Cortex of kidney (tissue), 1 donor: Measurements from ENCODE around the gene MTM1.

Source experiments
- DNase-seq: peaks from one replicate; lab custom pipeline; 2025; lab: John Stamatoyannopoulos, UW

The MTM1 gene

DNA sequence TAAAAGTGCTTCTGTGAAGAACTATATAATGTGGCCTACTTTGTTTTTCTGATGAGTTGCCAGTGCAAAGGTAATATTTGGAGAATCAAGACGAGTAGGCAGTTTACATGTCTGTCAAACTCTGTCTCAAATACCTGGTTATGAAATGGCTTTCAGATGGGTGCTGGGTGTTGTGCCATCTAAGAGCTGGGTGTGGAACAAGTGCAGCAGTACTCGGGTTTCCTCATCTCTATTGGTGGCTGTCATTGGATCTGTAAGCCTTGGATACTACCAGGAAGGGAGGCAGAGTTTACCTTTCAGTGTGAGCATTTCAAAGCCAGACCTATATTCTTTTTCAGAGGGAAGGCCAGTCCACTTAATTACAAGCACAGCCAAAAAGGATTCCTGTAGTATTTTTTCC, 37.2 kb downstream of the MTM1 start:
- DNase-seq, result no peak

DNA sequence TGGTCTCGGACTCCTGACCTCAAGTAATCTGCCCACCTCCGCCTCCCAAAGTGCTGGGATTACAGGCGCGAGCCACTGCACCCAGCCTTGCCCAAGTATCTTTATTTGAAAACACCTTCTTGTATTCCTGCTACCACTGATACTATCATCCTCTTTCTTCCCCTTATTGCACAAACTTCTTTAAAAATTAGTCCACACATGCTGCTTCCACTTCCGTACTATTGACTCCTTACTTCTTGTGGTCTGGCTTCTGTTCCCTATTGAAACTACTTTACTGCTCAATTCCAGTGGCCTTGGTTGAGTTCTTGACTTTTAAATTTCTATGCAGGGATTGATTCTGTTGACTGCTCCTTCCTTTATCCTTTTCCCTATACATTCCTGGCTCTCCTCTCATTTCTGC, 38.8 kb downstream of the MTM1 start:
- no peak for DNase-seq

DNA sequence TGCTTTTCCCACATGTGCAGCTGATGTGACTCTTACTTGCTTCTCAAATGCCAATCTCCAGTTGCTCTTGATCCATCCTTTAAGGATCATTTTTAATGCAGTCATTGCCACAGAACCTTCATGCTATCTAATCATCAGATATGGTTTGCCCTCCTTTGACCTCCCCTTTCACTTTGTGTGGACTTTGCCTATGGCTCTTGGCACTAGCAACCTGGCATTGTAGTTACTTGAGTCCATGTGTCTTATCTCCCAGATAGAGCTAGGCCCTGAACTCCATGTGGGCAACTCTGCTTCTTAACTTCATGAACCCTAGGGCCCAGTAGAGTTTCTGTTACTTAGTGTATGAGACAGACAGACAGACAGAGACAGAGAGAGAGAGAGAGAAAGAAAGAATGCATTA, 41.6 kb downstream of the MTM1 start:
- no peak for DNase-seq

GRCh38 chrX:150610446-150610845, 42.0 kb downstream of the MTM1 start:
- no peak for DNase-seq

- DNase-seq, result no peak
Observed at GRCh38 chrX:150615356-150615755, 46.9 kb downstream of the MTM1 start.

GRCh38 chrX:150616179-150616862, 47.9 kb downstream of the MTM1 start:
- DNase-seq, result no peak

DNA sequence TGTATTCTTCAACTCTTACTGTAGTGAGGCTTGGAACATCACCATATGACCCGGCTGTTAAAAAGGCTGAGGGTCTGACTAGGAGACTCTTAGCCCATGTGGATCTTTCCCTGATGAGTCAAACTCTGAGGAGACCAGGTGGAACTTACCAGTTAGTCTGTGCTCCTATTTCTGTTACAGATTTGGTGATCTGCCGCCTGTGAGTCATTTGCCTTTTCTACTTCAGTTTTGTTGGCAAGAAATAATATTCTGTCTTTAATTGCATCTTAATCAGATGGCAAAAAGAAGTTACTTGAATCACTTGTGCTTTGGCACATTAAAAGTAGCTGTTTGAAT, 48.4 kb downstream of the MTM1 start:
- no peak for DNase-seq

DNA sequence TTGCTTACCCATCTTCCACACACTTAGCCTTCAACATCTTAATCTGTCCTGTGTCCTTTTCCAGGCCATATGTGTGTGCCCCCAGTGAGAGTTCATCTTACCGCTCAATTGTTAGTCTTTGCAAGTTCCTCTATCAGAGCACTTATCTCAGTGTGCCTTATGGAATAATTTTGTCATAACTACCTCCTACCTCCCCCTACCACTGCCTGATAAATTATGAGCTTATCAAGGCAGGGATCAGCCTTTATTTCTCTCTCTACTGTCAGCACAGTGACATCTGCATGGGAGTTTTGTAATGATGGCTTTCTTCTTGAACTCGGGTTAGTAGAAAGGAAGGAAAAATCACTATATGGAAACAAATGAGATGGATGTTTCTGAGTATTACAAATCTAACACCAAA, 53.2 kb downstream of the MTM1 start:
- no peak for DNase-seq

- no peak for DNase-seq
Observed at GRCh38 chrX:150623583-150623982, 55.2 kb downstream of the MTM1 start.

GRCh38 chrX:150625097-150625496, 56.7 kb downstream of the MTM1 start:
- DNase-seq, result no peak

DNA sequence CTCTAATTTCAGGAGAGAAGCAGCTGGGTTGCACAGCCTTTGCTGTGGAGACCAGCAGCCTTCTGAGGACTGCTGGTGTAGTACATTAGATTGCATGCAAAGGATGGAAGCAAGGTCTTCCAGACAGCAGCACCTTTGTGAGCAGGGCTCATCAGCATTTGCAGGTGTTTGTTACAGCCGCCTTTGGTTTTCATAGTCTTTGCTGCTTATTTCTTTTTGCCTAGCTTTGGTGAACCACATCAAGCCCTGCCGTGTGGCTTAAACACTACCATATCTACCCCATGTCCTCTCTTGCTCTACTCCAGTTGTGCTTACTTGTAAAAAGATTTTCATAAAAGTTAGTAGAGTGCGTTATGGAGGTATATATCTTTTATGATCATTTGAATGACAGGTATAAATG, 57.5 kb downstream of the MTM1 start:
- no peak for DNase-seq

GRCh38 chrX:150627957-150628356, 59.5 kb downstream of the MTM1 start:
- no peak for DNase-seq

DNA sequence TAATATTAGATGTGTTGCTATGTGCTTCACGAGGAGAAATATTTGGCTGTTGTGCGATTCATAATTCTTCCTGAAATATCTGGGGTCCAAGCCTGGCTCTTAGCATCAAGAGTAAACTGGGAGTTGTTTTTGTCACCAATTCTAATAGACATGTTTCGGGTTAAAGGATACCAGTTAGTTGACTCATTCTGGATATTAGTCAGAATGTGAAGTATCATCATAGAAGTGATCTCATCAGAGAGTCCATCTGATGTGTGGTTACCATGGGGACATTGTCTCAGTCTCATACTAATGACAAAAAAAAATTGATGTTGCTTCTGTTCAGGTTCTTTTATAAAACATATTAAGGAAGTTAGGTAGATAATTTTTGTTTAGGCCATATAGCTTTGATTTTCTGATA, 67.5 kb downstream of the MTM1 start:
- DNase-seq, result no peak

GRCh38 chrX:150642423-150642822, 74.0 kb downstream of the MTM1 start:
- DNase-seq, result no peak

- DNase-seq, result no peak
Observed at GRCh38 chrX:150643271-150643670, 74.8 kb downstream of the MTM1 start.

DNA sequence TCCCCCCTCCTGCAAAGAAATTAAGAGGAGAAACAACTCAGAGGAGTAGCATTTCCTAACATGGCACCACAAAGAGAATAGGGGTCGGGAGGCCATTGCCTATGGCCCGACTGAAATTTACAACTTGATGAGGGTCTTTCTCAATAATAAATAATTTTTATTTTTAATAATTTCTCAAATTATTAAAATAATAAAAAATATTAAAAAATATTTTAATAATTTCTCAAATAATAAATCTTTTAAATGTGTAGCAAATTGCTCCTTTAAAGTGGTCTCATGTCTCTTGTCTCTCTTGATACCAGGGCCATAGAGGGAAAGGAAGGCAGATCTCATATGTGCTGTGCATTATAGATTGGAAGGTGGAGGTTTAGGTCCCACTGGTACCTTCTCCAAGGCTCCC, 75.5 kb downstream of the MTM1 start:
- DNase-seq, result no peak

DNA sequence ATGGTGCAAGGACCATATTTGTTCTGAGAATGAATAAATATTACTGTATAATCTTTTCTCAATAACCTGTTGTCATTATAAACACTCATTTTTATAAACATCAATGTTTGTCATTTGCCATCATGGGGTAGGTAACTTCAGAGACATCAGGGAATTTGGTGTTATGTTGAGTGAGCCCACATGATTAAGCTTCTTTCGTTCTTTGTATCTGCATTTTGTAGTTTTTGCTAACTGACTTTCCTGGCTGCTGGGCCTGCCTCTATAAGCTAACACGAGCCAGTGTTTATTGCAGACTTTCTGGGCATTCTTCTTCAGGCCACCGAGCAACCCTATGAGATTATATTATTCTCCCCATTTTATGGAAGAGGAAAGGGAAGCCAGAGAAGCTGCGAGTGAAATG, 76.0 kb downstream of the MTM1 start:
- DNase-seq, result no peak

GRCh38 chrX:150647331-150647730, 78.9 kb downstream of the MTM1 start:
- DNase-seq, result no peak

DNA sequence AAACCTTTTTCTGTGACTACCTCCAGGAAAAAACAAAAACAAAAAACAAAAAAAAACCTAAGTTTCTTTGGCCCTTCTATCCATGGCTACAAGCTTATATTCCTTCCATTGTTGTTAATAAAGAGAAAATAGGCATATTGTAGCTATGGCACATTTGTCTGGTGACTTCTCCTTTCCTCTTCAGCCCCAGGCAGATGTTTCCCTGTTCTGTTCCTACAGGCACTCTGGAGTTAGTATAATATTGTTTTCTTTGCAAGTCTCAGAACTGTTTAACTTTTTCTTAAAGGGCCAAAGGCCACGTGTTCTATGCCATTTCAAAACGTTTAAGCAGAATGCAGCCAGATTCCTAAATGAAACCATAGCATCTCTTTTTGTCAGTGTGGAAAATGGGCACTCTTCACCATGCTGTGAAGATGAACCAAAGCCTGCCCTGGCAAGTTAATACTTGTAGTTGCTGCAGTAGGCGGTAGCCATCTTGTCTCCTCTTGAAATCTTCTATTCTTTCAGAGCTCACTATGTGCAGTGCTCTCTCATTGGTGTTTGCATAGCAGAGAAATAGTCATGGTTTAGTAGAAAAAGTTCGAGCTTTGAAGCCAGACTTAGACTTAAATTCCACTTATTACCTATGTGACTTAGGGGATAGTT, 80.0 kb downstream of the MTM1 start:
- DNase-seq, result no peak

GRCh38 chrX:150649096-150649870, 80.9 kb downstream of the MTM1 start:
- no peak for DNase-seq

DNA sequence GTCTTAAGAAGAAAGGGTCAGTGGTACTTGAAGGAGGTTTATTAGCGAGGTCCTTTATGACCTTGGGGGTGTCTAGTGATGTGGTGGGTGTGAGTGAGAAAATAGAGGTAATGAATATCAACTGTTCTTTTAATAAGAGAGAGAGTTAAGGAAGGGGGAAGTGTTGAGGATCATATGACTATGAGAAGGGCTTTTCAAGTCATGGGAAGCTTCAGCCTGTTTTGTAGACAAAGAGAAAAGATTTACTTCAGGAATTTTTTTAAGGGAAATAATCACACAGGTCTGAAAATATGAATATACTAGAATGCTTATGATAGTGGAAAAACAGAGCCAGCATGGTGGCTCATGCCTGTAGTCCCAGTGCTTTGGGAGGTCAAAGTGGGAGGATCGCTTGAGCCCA, 83.5 kb downstream of the MTM1 start:
- DNase-seq, result no peak

DNA sequence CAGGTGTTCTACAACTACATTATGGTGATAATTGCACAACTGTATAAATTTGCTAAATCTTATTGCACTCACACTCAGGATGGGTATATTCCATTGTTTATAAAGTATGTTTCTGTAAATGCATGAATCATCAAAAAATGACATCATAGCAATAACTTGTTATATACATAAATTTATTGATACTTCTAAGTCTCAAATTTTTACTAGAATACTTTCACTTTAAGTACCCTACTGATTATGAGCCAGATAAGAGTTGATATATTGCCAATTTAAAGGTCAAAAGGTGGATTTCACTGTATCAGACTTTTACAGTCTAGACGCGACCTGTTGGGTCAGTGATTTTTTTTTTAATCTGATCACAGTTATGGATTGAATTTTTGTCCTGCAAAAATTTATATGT, 87.4 kb downstream of the MTM1 start:
- DNase-seq, result no peak

- DNase-seq, result no peak
Observed at GRCh38 chrX:150663073-150663472, 94.7 kb downstream of the MTM1 start.
